Esophagus muscularis mucosa (tissue), 3 donors: ENCODE measurements around the gene PHYHIPL.

Experiments used
- CTCF ChIP-seq, 3 experiments: fragments of 200-600 bp in 2 of 3; fragments of 450-650 bp in 1 of 3; sonication (generic) in 2 of 3; IDR thresholded peaks; one replicate each; pipeline ENCODE4 v1.5.1; 2017 to 2019; ENCODE audit warnings: antibody characterized with exemption in 3 of 3, mild to moderate bottlenecking in 2 of 3, moderate library complexity in 1 of 3
- POLR2A ChIP-seq: fragments of 450-650 bp; IDR thresholded peaks from one replicate; pipeline ENCODE4 v1.6.1; 2017; ENCODE audit warnings: antibody characterized with exemption, moderate library complexity, mild to moderate bottlenecking, low read depth

GRCh38 chr10:59143544-59143943 lies 32.9 kb upstream of the PHYHIPL start:
- no peak for TF ChIP-seq CTCF (IDR thresholded peaks at IDR 0.05)
- TF ChIP-seq POLR2A = no peak
